H1 (cell line): ENCODE data around the gene MIP. TPM values are rescaled to one million over a fixed set of nuclear protein-coding genes. Genes with fewer than 3 reads are reported as not detected.

Experiments
- CTCF ChIA-PET: fragments of 300-600 bp; sonication (Branson Sonifier 250); formaldehyde crosslinking; loops from one replicate; lab custom pipeline; 2021; ENCODE audit not compliant: partially characterized antibody; lab: Charles Lee
- POLR2A ChIA-PET: fragments of 300-600 bp; sonication (Branson Sonifier 250); formaldehyde crosslinking; loops from one replicate; lab custom pipeline; 2021; ENCODE audit warnings: inconsistent platforms; ENCODE audit not compliant: partially characterized antibody; lab: Charles Lee
- DNase-seq, 2 experiments: peaks; one replicate each; pipeline versions ENCODE4 v3.0.0 to v3.0.0-alpha.2; 2010 to 2022; ENCODE audit warnings: low spot score in 2 of 2, low read depth in 1 of 2, mixed read lengths in 1 of 2
- FAIRE-seq: peaks from 2 replicates; lab custom pipeline; 2011; peaks lifted over from hg19 to GRCh38; lab: Jason Lieb, UNC
- H2AFZ ChIP-seq: 2 replicates; pipeline ENCODE4 v1.8.1; 2012; ENCODE audit warnings: low read length, inconsistent platforms
- H2AK5ac ChIP-seq: 2 replicates; pipeline ENCODE4 v1.6.1; 2013; ENCODE audit warnings: low read depth, low read length
- H2BK120ac ChIP-seq: replicated peaks from 2 replicates; pipeline ENCODE3; 2013; ENCODE audit warnings: low read depth, low read length, inconsistent platforms
- H2BK12ac ChIP-seq: 2 replicates; pipeline ENCODE4 v1.6.1; 2013; ENCODE audit warnings: low read depth, low read length
- H2BK15ac ChIP-seq: 2 replicates; pipeline ENCODE4 v1.6.1; 2013; ENCODE audit warnings: low read length
- H2BK20ac ChIP-seq: 2 replicates; pipeline ENCODE4 v1.6.1; 2013; ENCODE audit warnings: low read length
- H2BK5ac ChIP-seq: 2 replicates; pipeline ENCODE4 v1.6.1; 2013; ENCODE audit warnings: low read depth, low read length
- H3K14ac ChIP-seq: 2 replicates; pipeline ENCODE4 v1.6.1; 2013; ENCODE audit warnings: inconsistent platforms; ENCODE audit not compliant: insufficient read length
- H3K18ac ChIP-seq: 2 replicates; pipeline ENCODE4 v1.6.1; 2013; ENCODE audit warnings: low read length; ENCODE audit errors: extremely low read depth
- H3K23ac ChIP-seq: 2 replicates; pipeline ENCODE4 v1.6.1; 2013; ENCODE audit warnings: inconsistent platforms; ENCODE audit not compliant: insufficient read length
- H3K23me2 ChIP-seq: 2 replicates; pipeline ENCODE4 v1.6.1; 2013; ENCODE audit warnings: low read depth, low read length
- H3K27ac ChIP-seq: 2 replicates; pipeline ENCODE4 v1.6.1; 2011; ENCODE audit warnings: low read depth, low read length, inconsistent platforms
- H3K27me3 ChIP-seq, 4 experiments: replicated peaks in 1 of 4; 1 replicate in 1 of 4; 2 replicates in 3 of 4; pipeline versions ENCODE4 v1.6.1 to v1.8.1; 2011 to 2013; ENCODE audit warnings: low read length in 3 of 4, mild to moderate bottlenecking in 3 of 4, inconsistent platforms in 2 of 4, mixed read lengths in 2 of 4, moderate library complexity in 1 of 4; ENCODE audit not compliant: control insufficient read depth in 3 of 4, insufficient read depth in 3 of 4; ENCODE audit errors: extremely low read depth in 1 of 4
- H3K36me3 ChIP-seq, 4 experiments: 2 replicates each; pipeline versions ENCODE4 v1.6.1 to v1.8.1; 2011 to 2013; ENCODE audit warnings: mild to moderate bottlenecking in 4 of 4, low read length in 3 of 4, moderate library complexity in 2 of 4, control low read depth in 1 of 4, inconsistent platforms in 1 of 4; ENCODE audit not compliant: insufficient read depth in 4 of 4, control insufficient read depth in 2 of 4
- H3K4ac ChIP-seq: replicated peaks from 2 replicates; pipeline ENCODE3; 2013; ENCODE audit warnings: low read length, low read depth, mixed read lengths, inconsistent platforms; ENCODE audit not compliant: insufficient read length
- H3K4me1 ChIP-seq, 4 experiments: replicated peaks in 1 of 4; 1 replicate in 1 of 4; 2 replicates in 3 of 4; pipeline versions ENCODE4 v1.6.1 to v1.8.1; 2011 to 2013; ENCODE audit warnings: low read length in 3 of 4, inconsistent platforms in 2 of 4, mixed read lengths in 1 of 4; ENCODE audit not compliant: insufficient read depth in 4 of 4, control insufficient read depth in 3 of 4
- H3K4me2 ChIP-seq, 2 experiments: 2 replicates each; pipeline versions ENCODE4 v1.6.1 to v1.8.1; 2011 to 2013; ENCODE audit warnings: low read depth in 2 of 2, low read length in 2 of 2, control low read depth in 1 of 2, inconsistent platforms in 1 of 2, mild to moderate bottlenecking in 1 of 2; ENCODE audit not compliant: insufficient read depth in 1 of 2
- H3K4me3 ChIP-seq, 4 experiments: fragments of 200-600, 300-600 bp in 1 of 4; sonication (generic), shearing (Covaris generic), sonication (Bioruptor Twin) in 1 of 4; 2 replicates each; pipeline versions ENCODE4 v1.5.1 to v1.8.1; 2011 to 2016; ENCODE audit warnings: low read length in 4 of 4, low read depth in 3 of 4, control low read depth in 2 of 4, inconsistent platforms in 2 of 4, mild to moderate bottlenecking in 2 of 4, mixed read lengths in 1 of 4, moderate library complexity in 1 of 4; ENCODE audit not compliant: insufficient read depth in 2 of 4; ENCODE audit errors: extremely low read depth in 1 of 4
- H3K56ac ChIP-seq: replicated peaks from 2 replicates; pipeline ENCODE3; 2013; ENCODE audit warnings: low read depth, mild to moderate bottlenecking, mixed read lengths, low read length, inconsistent platforms; ENCODE audit not compliant: insufficient read length
- H3K79me1 ChIP-seq: 2 replicates; pipeline ENCODE4 v1.6.1; 2013; ENCODE audit warnings: low read depth, low read length, control low read depth
- H3K79me2 ChIP-seq, 2 experiments: 2 replicates each; pipeline versions ENCODE4 v1.6.1 to v1.8.1; 2012 to 2013; ENCODE audit warnings: low read length in 2 of 2, mild to moderate bottlenecking in 2 of 2, inconsistent platforms in 1 of 2; ENCODE audit not compliant: insufficient read depth in 2 of 2, control insufficient read depth in 1 of 2
- H3K9ac ChIP-seq, 4 experiments: replicated peaks in 1 of 4; 1 replicate in 1 of 4; 2 replicates in 3 of 4; pipeline versions ENCODE4 v1.6.1 to v1.8.1; 2011 to 2013; ENCODE audit warnings: low read depth in 3 of 4, low read length in 3 of 4, control low read depth in 2 of 4, mild to moderate bottlenecking in 2 of 4, moderate library complexity in 2 of 4, inconsistent platforms in 1 of 4; ENCODE audit errors: extremely low read depth in 1 of 4
- H3K9me3 ChIP-seq, 2 experiments: 2 replicates each; pipeline versions ENCODE4 v1.6.1 to v1.8.1; 2012 to 2013; ENCODE audit warnings: mild to moderate bottlenecking in 2 of 2, moderate library complexity in 2 of 2, control low read depth in 1 of 2, inconsistent platforms in 1 of 2, low read depth in 1 of 2, low read length in 1 of 2, mixed read lengths in 1 of 2; ENCODE audit not compliant: insufficient read depth in 2 of 2
- H4K20me1 ChIP-seq, 2 experiments: replicated peaks in 1 of 2; 2 replicates each; pipeline versions ENCODE3 to v1.8.1; 2011 to 2013; ENCODE audit warnings: inconsistent platforms in 2 of 2, low read length in 2 of 2, mild to moderate bottlenecking in 1 of 2; ENCODE audit not compliant: insufficient read depth in 2 of 2, control insufficient read depth in 1 of 2
- H4K5ac ChIP-seq: 2 replicates; pipeline ENCODE4 v1.6.1; 2013; ENCODE audit warnings: low read length, low read depth, mixed read lengths, inconsistent platforms; ENCODE audit not compliant: insufficient read length
- H4K8ac ChIP-seq: 2 replicates; pipeline ENCODE4 v1.8.0; 2013; ENCODE audit warnings: mild to moderate bottlenecking, moderate library complexity, low read length, inconsistent platforms; ENCODE audit not compliant: insufficient read depth; ENCODE audit errors: extremely low read depth
- H4K91ac ChIP-seq: replicated peaks from 2 replicates; pipeline ENCODE3; 2013; ENCODE audit warnings: low read length, mixed read lengths, inconsistent platforms; ENCODE audit not compliant: insufficient read length
- ASH2L ChIP-seq: fragments of 200-600, 300-600 bp; sonication (generic); IDR thresholded peaks from one replicate; pipeline ENCODE4 v1.7.1; 2017; ENCODE audit warnings: low read length
- EGR1 ChIP-seq: IDR thresholded peaks from 2 replicates; pipeline ENCODE4 v1.6.1; 2011; ENCODE audit warnings: low read depth, low read length, borderline replicate concordance
- EZH2 ChIP-seq: fragments of 200-600 bp; sonication (generic); IDR thresholded peaks from 2 replicates; pipeline ENCODE4 v1.7.1; 2012; ENCODE audit warnings: low read depth, mild to moderate bottlenecking, moderate library complexity, low read length, inconsistent platforms; ENCODE audit not compliant: severe bottlenecking
- GABPA ChIP-seq: IDR thresholded peaks from 2 replicates; pipeline ENCODE4 v1.6.1; 2011; ENCODE audit warnings: mild to moderate bottlenecking, low read length, moderate library complexity, borderline replicate concordance; ENCODE audit not compliant: insufficient read depth
- NRF1 ChIP-seq: IDR thresholded peaks from 2 replicates; pipeline ENCODE4 v1.6.1; 2011; ENCODE audit warnings: mild to moderate bottlenecking, low read depth, low read length, improper control_type of control experiment
- RFX5 ChIP-seq: IDR thresholded peaks from 2 replicates; pipeline ENCODE4 v1.6.1; 2011; ENCODE audit warnings: low read depth, low read length, improper control_type of control experiment, borderline replicate concordance
- SP1 ChIP-seq: IDR thresholded peaks from 2 replicates; pipeline ENCODE4 v1.6.1; 2011; ENCODE audit warnings: low read depth, low read length
- SUZ12 ChIP-seq: fragments of 200-600 bp; sonication (generic); IDR thresholded peaks from 2 replicates; pipeline ENCODE4 v1.6.1; 2012; ENCODE audit warnings: mild to moderate bottlenecking, inconsistent platforms, low read length, moderate library complexity, mixed read lengths
- WGBS, 2 experiments: shearing (Covaris generic) in 1 of 2; methylation state at CpG; one replicate each; pipeline versions ENCODE4 v1.1.6 to v1.1.7; 2013 to 2015; ENCODE audit warnings: low lambda C conversion rate in 2 of 2, mixed read lengths in 2 of 2, inconsistent platforms in 1 of 2, low coverage in 1 of 2, missing lambda C conversion rate in 1 of 2; ENCODE audit not compliant: insufficient replicate concordance in 2 of 2, insufficient coverage in 1 of 2, insufficient read length in 1 of 2; ENCODE audit errors: extremely low coverage in 1 of 2, missing lambda C conversion rate in 1 of 2; 5-methylcytosine and 5-hydroxymethylcytosine counted together
- polyA plus RNA-seq, 7 experiments: library from polyadenylated mRNA; depleted of rRNA in 3 of 7; stranded (reverse) in 5 of 7; unstranded in 2 of 7; fragments of >200 nt in 5 of 7; fragments of 200-250 nt in 2 of 7; gene quantifications; 1 replicate in 5 of 7; 2 replicates in 1 of 7; 4 replicates in 1 of 7; pipeline versions ENCODE4 v1.2.1 to v1.2.3, GENCODE V29; 2011 to 2013; ENCODE audit warnings: missing spikeins in 2 of 7, mixed read lengths in 2 of 7
- total RNA-seq: library from RNA; stranded (reverse); fragmentation: NEBNext Ultra II Directional; extraction: Animal tissue kit (Norgen Biotek cat#: 25700); gene quantifications from 2 replicates; pipeline ENCODE4 v1.2.1, GENCODE V29; 2021
- TF ChIP-seq, protein P1 (sequence below): IDR thresholded peaks from 2 replicates; pipeline ENCODE4 v1.6.1; 2011; ENCODE audit warnings: low read depth, mild to moderate bottlenecking, low read length; ENCODE audit not compliant: insufficient read depth
- TF ChIP-seq, protein P2 (sequence below): IDR thresholded peaks from 2 replicates; pipeline ENCODE4 v1.6.1; 2012; ENCODE audit warnings: inconsistent platforms

The MIP gene
- total and polyA plus RNA-seq, 2 of the 8 experiments (the other 6 are each of a cell fraction or from before 2014, with no cell fraction given): 0.05 TPM; not detected in 1

DNA sequence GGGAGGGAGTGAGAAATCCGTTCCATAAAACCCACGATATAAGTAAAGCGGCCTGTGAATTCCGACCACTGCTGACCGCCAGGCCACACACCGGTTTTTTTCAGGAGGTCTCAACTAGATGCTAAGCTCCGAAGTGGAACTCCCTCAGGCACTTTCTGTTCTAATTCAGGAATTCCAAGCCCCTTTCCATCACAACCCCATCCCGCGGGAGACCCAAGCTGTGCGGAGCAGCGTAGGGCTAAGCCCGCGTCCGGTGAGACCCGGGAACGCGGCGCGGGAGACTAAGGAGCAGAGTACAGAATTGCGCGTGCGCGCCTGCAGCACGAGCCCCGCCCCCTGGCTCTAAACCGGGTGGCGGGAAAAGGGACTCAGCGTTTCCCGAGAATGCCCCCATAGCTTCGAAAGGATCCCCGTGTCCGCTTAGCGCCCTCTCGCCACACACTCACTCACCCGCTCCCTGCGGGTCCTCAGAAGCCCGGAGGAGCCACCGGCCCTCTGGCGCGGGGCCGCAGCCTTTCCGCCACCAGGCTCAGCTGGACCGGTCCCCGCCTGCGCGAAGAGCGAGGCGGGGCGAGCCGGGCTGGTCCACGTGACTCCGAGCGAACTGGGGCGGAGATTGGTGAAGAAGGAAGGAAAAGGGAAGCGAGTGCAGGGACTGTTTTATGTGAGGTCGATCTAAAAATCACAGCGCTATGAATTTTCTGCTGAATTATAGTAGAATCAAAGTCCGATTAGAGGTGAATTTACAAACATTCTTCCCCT, 5.4 kb downstream of the MIP start, which contains the start of gene TIMELESS:
Gene TIMELESS, minus strand, starts transcription at position 567 of the 762 bp plus-strand sequence. CDS start 15,256 bp downstream, outside the sequence.
- Histone ChIP-seq H4K20me1 (no peaks in the 10 kb centered on the region), H3K23ac (no peak within 1 kb of the TSS), H3K27me3 (no peaks in the 10 kb centered on the region), H3K27ac (peak within 1 kb of the TSS; percentile 93), H4K5ac (peak within 1 kb of the TSS; percentile 92), H3K4me2 (peak within 1 kb of the TSS; percentile 62 to 88), H4K91ac (peak within 1 kb of the TSS; percentile 61), H3K14ac (no peak within 1 kb of the TSS), H2BK120ac (no peak within 1 kb of the TSS), H2BK15ac (peak within 1 kb of the TSS; percentile 92; the same call in 1 of the 2 replicates), H2AK5ac (no peak within 1 kb of the TSS), H3K18ac (peak within 1 kb of the TSS; percentile 96), H3K4ac (peak within 1 kb of the TSS; percentile 94), H3K4me3 (peak within 1 kb of the TSS; percentile 52 to 90 (median 70)), H3K79me2 (peaks cover 0 to 19% of the 10 kb centered on the region in 2 experiments; a peak in 3 of 4 replicates), H3K56ac (peak within 1 kb of the TSS; percentile 92), H2BK20ac (peak within 1 kb of the TSS; percentile 6; the same call in 1 of the 2 replicates), H3K9ac (peak within 1 kb of the TSS; percentile 82 to 94 (median 90)), H3K79me1 (no peaks in the 10 kb centered on the region), H3K23me2 (no peaks in the 10 kb centered on the region; the same call in 1 of the 2 replicates), H3K36me3 (peaks cover 0 to 5% (median under 1%) of the 10 kb centered on the region in 4 experiments; a peak in 1 of 8 replicates), H2AFZ (no peak within 1 kb of the TSS; the same call in 1 of the 2 replicates), H2BK12ac (peak within 1 kb of the TSS; percentile 95; the same call in 1 of the 2 replicates), H3K9me3 (peaks cover 7% of the 10 kb centered on the region in 2 experiments; a peak in 2 of 4 replicates), H2BK5ac (peak within 1 kb of the TSS; percentile 84), H4K8ac (peak within 1 kb of the TSS; percentile 96), H3K4me1 (peaks cover 3 to 6% (median 5%) of the 10 kb centered on the region in 4 experiments; a peak in 5 of 7 replicates)
- FAIRE-seq: no peak
- ChIA-PET CTCF (interaction anchor here (0.7 to 12.4 kb wide), 12 partner anchors 12 to 141 kb away, joined by 3 to 124 read pairs (median 3); partner anchors contain the start of genes CNPY2 and STAT2), POLR2A (interaction anchor here (0.8 to 7.3 kb wide), 23 partner anchors 12 to 294 kb away, joined by 3 to 74 read pairs (median 4); partner anchors contain the start of genes CNPY2, CS, PAN2 and SPRYD4)
- DNase-seq: peak; percentile 67 to 95
- 2% methylated on average over 55 of the region's 58 CpGs; no CpG with 5 or more reads in 1 of the 2 experiments for WGBS, 2 experiments
- no peak for TF ChIP-seq EGR1
- TF ChIP-seq EZH2: no peak
- TF ChIP-seq, protein P1, sequence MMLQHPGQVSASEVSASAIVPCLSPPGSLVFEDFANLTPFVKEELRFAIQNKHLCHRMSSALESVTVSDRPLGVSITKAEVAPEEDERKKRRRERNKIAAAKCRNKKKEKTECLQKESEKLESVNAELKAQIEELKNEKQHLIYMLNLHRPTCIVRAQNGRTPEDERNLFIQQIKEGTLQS: 0 out of 2 replicates have a peak, but pooled peaks have one; percentile 41
- TF ChIP-seq RFX5: no peak
- TF ChIP-seq SP1: no peak
- peak; percentile 91 for TF ChIP-seq ASH2L
- TF ChIP-seq NRF1: peak; percentile 42
- no peak for TF ChIP-seq GABPA
- no peak for TF ChIP-seq SUZ12
- TF ChIP-seq, protein P2, sequence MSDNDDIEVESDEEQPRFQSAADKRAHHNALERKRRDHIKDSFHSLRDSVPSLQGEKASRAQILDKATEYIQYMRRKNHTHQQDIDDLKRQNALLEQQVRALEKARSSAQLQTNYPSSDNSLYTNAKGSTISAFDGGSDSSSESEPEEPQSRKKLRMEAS: peak; percentile 86
